ENCODE measurements around the gene STARD6.

GRCh38 chr18:54329787-54330186 is 27.9 kb downstream of the STARD6 start:
- TF ChIP-seq CTCF (IDR thresholded peaks at IDR 0.05) (no peak), POLR2A (IDR thresholded peaks at IDR 0.05) (no peak), POLR2AphosphoS5 (IDR thresholded peaks at IDR 0.05; ENCODE audit: insufficient read depth in 1 of 2, low read depth in 1 of 2) (no peak)

Data from vagina (tissue), 2 donors.